IgD-negative memory B cell (primary cell): ENCODE data around the gene SMARCC1. TPM values are rescaled to one million over a fixed set of nuclear protein-coding genes. Genes with fewer than 3 reads are reported as not detected.
"Not testable (repeated sequence)": the region's sequence is repeated elsewhere in the genome, so short reads cannot be mapped to it uniquely, and the experiment has no call there.

Experiments
- H3K27ac Mint-ChIP-seq, 3 donors: one replicate each; pipeline ENCODE4 v1.8.0; 2020 to 2022; ENCODE audit warnings: mild to moderate bottlenecking in 3 of 3, mixed read lengths in 3 of 3, moderate library complexity in 1 of 3
- H3K27me3 Mint-ChIP-seq: one replicate; pipeline ENCODE4 v1.8.0; 2021; ENCODE audit warnings: mixed read lengths
- H3K36me3 Mint-ChIP-seq: one replicate; pipeline ENCODE4 v1.8.0; 2020; ENCODE audit warnings: mild to moderate bottlenecking, mixed read lengths
- H3K4me1 Mint-ChIP-seq, 3 donors: one replicate each; pipeline ENCODE4 v1.8.0; 2020 to 2022; ENCODE audit warnings: mixed read lengths in 3 of 3, mild to moderate bottlenecking in 1 of 3
- H3K4me3 Mint-ChIP-seq, 4 donors: one replicate each; pipeline ENCODE4 v1.8.0; 2020 to 2022; ENCODE audit warnings: mild to moderate bottlenecking in 4 of 4, mixed read lengths in 4 of 4, moderate library complexity in 3 of 4
- H3K9me3 Mint-ChIP-seq, 3 donors: one replicate each; pipeline ENCODE4 v1.8.0; 2020 to 2021; ENCODE audit warnings: mixed read lengths in 3 of 3, mild to moderate bottlenecking in 1 of 3
- polyA plus RNA-seq: library from polyadenylated mRNA; unstranded; fragments of 300-500 nt; fragmentation: Illumina TruSeq; gene quantifications from one replicate; pipeline ENCODE4 v1.2.3, GENCODE V29; 2021

Gene SMARCC1
- polyA plus RNA-seq, 1 donor from 2014 or later: 106 TPM

DNA sequence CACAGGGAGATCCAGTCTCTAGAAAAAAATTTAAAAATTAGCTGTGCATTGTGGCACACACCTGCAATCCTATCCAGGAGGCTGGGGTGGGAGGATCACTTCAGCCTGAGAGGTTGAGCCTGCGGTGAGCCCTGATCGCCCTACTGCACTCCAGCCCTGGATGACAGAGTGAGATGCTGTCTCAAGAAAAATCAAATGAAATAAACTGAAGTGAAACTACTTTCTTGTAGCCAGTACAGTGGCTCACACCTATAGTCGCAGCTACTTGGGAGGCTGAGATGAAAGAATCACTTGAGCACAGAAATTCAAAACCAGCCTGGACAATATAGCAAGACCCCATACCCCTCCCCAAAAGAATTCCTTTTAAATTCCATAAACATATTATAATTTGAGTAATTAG lies 35.4 kb downstream of the SMARCC1 start:
- Mint-ChIP-seq H3K4me1 (peaks cover 19 to 31% (median 26%) of the 10 kb centered on the region in 3 donors), H3K9me3 (no peaks in the 10 kb centered on the region), H3K27ac (peak overlapping the region in 1 of 3 donors; percentile 67), H3K27me3 (no peaks in the 10 kb centered on the region), H3K4me3 (peak overlapping the region in 2 of 4 donors; percentile 45 to 65), H3K36me3 (peaks cover 13% of the 10 kb centered on the region)

DNA sequence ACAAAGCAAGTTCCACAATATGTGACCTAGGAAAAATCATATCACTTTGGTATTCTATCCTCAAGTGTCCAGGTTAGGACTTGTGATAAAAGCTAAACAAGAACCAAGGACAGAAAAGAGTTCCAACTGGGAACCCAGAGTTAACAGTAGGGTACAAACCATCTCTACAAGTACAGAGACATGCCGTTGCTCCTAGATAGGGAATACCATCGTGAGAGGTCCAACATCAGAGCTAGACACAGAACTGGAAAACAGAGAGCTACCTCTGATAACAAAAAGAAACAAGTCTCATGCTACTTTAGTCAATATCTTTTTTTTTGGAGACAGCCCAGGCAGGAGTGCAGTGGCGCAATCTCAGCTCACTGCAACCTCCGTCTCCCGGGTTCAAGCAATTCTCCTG lies 37.8 kb downstream of the SMARCC1 start:
- Mint-ChIP-seq H3K4me1 (peaks cover 23 to 31% (median 24%) of the 10 kb centered on the region in 3 donors), H3K4me3 (no peak overlapping the region), H3K27me3 (no peaks in the 10 kb centered on the region), H3K9me3 (no peaks in the 10 kb centered on the region), H3K36me3 (peaks cover 10% of the 10 kb centered on the region), H3K27ac (peak overlapping the region in 1 of 3 donors; percentile 69)

DNA sequence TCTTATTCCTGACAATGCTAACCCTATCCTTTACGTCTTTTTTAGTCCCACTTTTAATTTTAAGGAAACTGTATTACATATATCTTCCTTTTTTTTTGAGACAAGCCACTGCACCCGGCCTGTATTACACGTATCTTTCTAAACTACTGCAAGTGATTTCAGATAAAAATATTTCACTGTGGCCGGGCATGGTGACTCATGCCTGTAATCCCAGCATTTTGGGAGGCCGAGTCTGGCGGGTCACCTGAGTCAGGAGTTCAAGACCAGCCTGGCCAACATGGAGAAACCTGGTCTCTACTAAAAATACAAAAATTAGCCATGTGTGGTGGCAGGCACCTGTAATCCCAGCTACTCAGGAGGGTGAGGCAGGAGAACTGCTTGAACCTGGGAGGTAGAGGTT lies 38.3 kb downstream of the SMARCC1 start:
- Mint-ChIP-seq H3K4me3 (peak overlapping the region in 1 of 4 donors; percentile 68), H3K4me1 (peaks cover 19 to 30% (median 27%) of the 10 kb centered on the region in 3 donors), H3K27ac (peak overlapping the region in 2 of 3 donors; percentile 21 to 69)
- not testable (repeated sequence) for H3K9me3 Mint-ChIP-seq, H3K36me3 Mint-ChIP-seq, H3K27me3 Mint-ChIP-seq

DNA sequence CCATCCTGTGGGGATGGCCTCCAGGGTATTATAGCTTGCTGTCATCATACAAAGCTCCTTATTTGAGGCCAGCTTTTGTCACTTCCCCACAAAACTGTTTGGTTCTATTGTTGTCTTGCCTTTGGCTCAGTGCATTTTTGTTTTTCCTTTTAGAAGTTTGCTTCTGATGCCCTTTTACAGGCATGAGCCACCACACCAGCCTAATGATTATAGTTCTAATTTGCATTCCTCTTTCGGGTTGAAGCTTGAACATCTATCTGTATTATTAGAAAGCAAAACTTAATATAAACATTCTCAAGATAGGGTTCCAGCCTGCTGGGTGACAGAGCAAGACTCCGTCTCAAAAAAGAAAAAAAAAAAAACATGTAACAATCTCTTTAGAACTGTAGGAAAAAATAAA lies 39.8 kb downstream of the SMARCC1 start:
- Mint-ChIP-seq H3K36me3 (peaks cover 9% of the 10 kb centered on the region), H3K27me3 (no peaks in the 10 kb centered on the region), H3K4me3 (peak overlapping the region in 2 of 4 donors; percentile 73 to 74), H3K27ac (peak overlapping the region; percentile 21 to 84 (median 33)), H3K9me3 (no peaks in the 10 kb centered on the region), H3K4me1 (peaks cover 19 to 30% (median 27%) of the 10 kb centered on the region in 3 donors)

DNA sequence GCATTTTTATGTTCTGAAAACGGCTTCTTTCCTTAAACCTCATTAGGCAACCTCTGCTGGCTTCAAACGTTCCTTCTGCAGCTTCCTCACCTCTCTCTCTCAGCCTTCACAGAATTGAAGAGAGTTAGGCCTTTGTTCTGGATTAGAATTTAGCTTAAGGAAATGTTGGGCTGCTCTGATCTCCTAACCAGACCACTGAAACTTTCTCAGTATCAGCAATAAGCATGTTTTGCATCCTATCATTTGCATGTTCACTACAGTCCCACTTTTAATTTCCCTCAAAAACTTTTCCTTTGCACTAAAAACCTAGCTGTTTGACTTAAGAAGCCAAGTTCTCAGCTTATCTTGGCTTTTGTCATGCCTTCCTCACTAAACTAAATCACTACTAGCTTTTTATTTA lies 49.5 kb downstream of the SMARCC1 start:
- H3K4me3 Mint-ChIP-seq: peak overlapping the region in 1 of 4 donors; percentile 51
- no peaks in the 10 kb centered on the region for H3K27me3 Mint-ChIP-seq
- peak overlapping the region in 1 of 3 donors; percentile 86 for H3K27ac Mint-ChIP-seq
- peaks cover 3% of the 10 kb centered on the region for H3K36me3 Mint-ChIP-seq
- peaks cover 12 to 14% (median 12%) of the 10 kb centered on the region in 3 donors for H3K4me1 Mint-ChIP-seq
- no peaks in the 10 kb centered on the region for H3K9me3 Mint-ChIP-seq

DNA sequence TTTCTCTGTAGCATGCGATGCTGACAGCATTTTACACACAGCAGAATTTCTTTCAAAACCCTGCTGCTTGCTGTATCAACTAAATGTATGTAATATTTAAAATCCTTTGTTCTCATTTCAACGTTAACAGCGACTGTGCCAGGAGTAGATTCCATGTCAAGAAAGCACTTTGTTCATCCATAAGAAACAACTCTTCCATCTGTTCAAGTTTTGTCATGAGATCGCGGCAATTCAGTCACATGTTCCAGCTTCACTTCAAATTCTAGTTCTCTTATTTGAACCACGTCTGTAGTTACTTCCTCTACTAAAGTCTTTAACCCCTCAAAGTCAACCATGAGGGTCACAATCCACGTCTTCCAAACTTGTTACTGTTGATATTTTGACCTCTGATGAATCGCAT lies 50.6 kb downstream of the SMARCC1 start:
- H3K27ac Mint-ChIP-seq: no peak overlapping the region
- no peaks in the 10 kb centered on the region for H3K9me3 Mint-ChIP-seq
- no peaks in the 10 kb centered on the region for H3K27me3 Mint-ChIP-seq
- no peak overlapping the region for H3K4me3 Mint-ChIP-seq
- H3K36me3 Mint-ChIP-seq: peaks cover 3% of the 10 kb centered on the region
- H3K4me1 Mint-ChIP-seq: peaks cover 12 to 13% (median 12%) of the 10 kb centered on the region in 3 donors

DNA sequence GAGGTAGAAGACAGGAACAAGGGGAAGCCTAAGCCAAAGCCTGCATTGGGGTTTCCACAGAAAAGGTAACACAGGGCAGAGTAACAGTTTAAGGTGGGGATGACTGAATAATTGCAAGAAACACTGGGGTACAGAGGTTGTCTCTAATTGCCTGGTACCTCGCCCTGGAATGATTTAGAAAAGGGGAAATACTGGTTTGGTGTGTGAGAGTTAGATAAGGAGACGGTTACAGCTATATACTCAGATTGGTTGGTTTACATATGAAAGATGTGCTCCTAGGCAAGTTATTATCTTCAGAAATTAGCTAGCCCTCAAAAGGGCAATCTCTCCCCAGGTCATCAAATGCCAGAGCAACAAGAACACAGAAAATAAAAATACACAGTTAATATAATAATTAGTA lies 58.8 kb downstream of the SMARCC1 start:
- Mint-ChIP-seq H3K4me3 (no peak overlapping the region), H3K27ac (no peak overlapping the region), H3K27me3 (no peaks in the 10 kb centered on the region), H3K9me3 (no peaks in the 10 kb centered on the region), H3K4me1 (peaks cover 0 to 1% (median 1%) of the 10 kb centered on the region in 3 donors), H3K36me3 (no peaks in the 10 kb centered on the region)

DNA sequence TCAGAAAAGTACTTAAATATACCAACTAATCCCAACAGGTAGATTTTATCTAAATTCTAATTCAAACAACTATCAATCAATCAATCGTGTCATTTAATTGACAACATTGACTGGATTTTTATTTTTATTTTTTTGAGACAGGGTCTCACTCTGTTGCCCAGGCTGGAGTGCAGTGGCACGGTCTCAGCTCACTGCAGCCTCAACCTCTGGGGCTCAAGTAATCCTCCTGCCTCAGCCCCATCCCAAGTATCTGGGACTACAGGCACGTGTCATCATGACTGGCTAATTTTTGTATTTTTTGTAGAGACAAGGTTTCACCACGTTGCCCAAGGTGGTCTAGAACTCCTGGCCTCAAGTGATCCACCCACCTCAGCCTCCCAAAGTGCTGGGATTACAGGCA lies 64.2 kb downstream of the SMARCC1 start:
- H3K36me3 Mint-ChIP-seq, H3K9me3 Mint-ChIP-seq, H3K4me3 Mint-ChIP-seq, H3K4me1 Mint-ChIP-seq, H3K27me3 Mint-ChIP-seq: not testable (repeated sequence)
- H3K27ac Mint-ChIP-seq: peak overlapping the region in 1 of 3 donors; percentile 41

DNA sequence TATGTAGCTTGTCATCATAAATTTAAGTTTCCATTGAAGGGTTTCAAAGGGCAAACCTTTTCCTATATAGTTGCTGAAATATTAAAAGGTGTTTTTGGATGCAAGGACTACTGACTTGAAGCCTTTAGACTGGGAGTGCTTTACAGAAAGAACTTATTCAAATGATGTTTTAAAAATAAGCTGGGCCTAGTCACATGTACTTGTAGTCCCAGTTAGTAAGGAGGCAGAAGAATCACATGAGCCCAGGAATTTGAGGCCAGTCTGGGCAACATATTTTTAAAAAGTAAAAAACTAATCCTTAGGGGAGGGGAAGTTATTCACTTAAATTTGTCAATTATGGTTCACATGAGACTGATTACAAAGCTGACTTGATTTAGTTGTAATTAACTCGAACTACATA lies 65.0 kb downstream of the SMARCC1 start:
- peaks cover 0 to 9% (median 6%) of the 10 kb centered on the region in 3 donors for H3K4me1 Mint-ChIP-seq
- no peaks in the 10 kb centered on the region for H3K9me3 Mint-ChIP-seq
- peak overlapping the region in 1 of 3 donors; percentile 63 for H3K27ac Mint-ChIP-seq
- H3K36me3 Mint-ChIP-seq: peaks cover 6% of the 10 kb centered on the region
- H3K4me3 Mint-ChIP-seq: no peak overlapping the region
- no peaks in the 10 kb centered on the region for H3K27me3 Mint-ChIP-seq

DNA sequence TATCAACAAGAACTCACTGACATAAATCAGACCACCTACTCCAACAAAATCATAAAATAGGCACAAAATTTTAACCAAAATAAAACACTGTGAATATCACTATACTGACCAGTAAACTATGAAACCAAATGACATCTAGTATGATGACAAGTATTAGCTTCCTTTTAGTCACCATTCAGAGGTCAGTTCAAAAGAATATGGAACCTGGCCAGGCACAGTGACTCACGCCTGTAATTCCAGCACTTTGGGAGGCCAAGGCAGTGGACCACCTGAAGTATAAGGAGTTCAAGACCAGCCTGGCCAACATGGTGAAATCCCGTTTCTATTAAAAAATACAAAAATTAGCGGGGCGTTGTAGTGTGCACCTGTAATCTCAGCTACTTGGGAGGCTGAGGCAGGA lies 65.8 kb downstream of the SMARCC1 start:
- H3K27ac Mint-ChIP-seq: peak overlapping the region in 1 of 3 donors; percentile 2
- no peaks in the 10 kb centered on the region for H3K9me3 Mint-ChIP-seq
- H3K27me3 Mint-ChIP-seq: no peaks in the 10 kb centered on the region
- no peak overlapping the region for H3K4me3 Mint-ChIP-seq
- H3K4me1 Mint-ChIP-seq: peaks cover 0 to 7% (median 6%) of the 10 kb centered on the region in 3 donors
- peaks cover 6% of the 10 kb centered on the region for H3K36me3 Mint-ChIP-seq

DNA sequence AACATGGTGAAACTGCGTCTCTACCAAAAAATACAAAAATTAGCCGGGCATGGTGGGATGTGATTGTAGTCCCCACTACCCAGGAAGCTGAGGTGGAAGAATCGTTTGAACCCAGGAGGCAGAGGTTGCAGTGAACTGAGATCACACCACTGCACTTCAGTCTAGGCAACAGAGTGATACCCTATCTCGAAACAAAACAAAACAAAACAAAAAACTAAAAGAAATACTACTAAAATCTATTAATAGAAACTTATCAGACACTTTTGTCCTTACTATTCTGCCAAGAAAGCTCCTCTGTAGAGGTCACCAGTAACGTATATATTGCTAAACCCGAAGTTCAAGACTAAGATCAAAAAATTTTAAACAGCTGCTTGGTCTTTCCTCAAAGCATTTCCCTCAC lies 67.1 kb downstream of the SMARCC1 start:
- H3K27ac Mint-ChIP-seq: no peak overlapping the region
- peaks cover 6% of the 10 kb centered on the region for H3K36me3 Mint-ChIP-seq
- no peaks in the 10 kb centered on the region for H3K27me3 Mint-ChIP-seq
- no peak overlapping the region for H3K4me3 Mint-ChIP-seq
- H3K4me1 Mint-ChIP-seq: peaks cover 0 to 7% (median 6%) of the 10 kb centered on the region in 3 donors
- H3K9me3 Mint-ChIP-seq: no peaks in the 10 kb centered on the region

DNA sequence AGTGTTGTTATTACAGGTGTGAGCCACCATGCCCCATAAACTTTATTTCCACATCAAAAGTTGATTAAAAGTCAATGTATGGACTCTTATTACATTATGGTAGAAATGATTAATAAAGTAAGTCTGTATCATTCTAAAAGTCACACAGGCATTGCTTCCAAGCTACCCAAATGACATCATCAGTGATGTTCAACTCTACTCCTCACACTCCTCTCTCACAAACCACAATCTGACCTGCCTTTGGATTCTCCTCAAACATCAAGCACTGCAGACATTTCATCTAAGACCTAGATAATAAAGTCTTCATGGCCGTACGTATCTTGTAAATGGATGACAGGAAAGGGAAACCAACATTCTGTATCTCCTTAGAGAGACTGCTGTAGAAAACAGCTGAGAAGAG lies 68.0 kb downstream of the SMARCC1 start:
- Mint-ChIP-seq H3K27ac (peak overlapping the region in 1 of 3 donors; percentile 14), H3K36me3 (peaks cover 6% of the 10 kb centered on the region), H3K4me1 (peaks cover 0 to 8% (median 6%) of the 10 kb centered on the region in 3 donors), H3K9me3 (no peaks in the 10 kb centered on the region), H3K27me3 (no peaks in the 10 kb centered on the region), H3K4me3 (no peak overlapping the region)

DNA sequence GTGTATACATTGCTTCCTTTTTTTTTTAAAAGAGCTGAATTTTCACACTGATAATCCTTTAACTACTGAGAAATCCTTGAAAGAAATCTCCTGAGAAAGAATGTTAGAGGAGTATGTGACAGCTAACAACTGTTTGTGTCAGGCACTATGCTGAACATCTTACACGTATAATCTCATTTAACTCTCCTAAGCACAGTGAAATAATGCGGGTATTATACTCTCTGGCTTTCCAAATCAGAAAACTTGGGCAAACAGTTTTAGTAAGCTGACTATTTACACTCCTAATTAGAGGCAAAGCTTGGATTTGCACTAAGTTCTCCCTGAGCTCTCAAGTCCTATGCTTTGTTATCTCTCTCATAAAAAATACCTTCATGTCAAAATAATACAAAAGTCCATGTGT lies 69.3 kb downstream of the SMARCC1 start:
- Mint-ChIP-seq H3K27ac (peak overlapping the region in 1 of 3 donors; percentile 3), H3K27me3 (no peaks in the 10 kb centered on the region), H3K36me3 (peaks cover 6% of the 10 kb centered on the region), H3K4me3 (no peak overlapping the region), H3K9me3 (no peaks in the 10 kb centered on the region), H3K4me1 (peaks cover 0 to 8% (median 6%) of the 10 kb centered on the region in 3 donors)

DNA sequence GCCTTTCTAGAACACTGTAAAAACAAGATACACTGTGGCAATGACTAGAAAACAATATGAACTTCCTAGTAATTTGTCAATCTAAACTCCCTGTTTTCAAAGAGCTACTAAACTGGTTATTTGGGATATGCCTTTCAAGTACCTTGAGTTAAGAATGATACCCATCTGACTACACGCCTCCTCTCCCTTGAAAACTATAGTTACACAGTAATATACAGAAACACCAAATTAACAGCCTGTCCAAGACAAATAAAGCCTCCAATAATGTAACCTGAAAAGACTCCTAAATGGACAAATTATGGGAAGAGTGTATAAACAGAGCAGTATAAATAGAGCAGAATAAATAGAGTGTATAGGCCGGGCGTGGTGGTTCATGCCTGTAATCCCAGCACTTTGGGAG lies 70.1 kb downstream of the SMARCC1 start:
- Mint-ChIP-seq H3K27ac (peak overlapping the region in 1 of 3 donors; percentile 6), H3K9me3 (no peaks in the 10 kb centered on the region), H3K4me1 (peaks cover 0 to 6% (median 5%) of the 10 kb centered on the region in 3 donors), H3K36me3 (peaks cover 4% of the 10 kb centered on the region), H3K4me3 (no peak overlapping the region), H3K27me3 (no peaks in the 10 kb centered on the region)

DNA sequence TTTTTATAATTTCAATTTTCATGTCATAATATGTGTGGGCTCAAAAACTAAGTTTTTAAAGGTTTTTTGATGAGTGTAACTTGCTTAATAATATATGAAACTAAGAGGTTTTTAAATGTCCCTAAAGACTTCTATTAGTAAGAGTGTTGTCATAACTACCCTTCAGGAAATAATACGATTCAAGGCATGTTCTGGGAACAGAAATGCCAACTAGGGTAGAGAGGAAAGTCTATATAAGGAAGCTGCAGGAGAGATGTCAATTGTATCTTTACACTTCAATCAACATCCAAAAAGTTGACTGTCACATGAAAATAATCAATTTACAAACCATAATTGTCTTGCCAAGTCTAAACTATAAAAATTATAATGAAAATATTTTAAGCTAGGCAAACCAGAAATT lies 76.3 kb downstream of the SMARCC1 start:
- no peaks in the 10 kb centered on the region for H3K27me3 Mint-ChIP-seq
- H3K4me3 Mint-ChIP-seq: no peak overlapping the region

DNA sequence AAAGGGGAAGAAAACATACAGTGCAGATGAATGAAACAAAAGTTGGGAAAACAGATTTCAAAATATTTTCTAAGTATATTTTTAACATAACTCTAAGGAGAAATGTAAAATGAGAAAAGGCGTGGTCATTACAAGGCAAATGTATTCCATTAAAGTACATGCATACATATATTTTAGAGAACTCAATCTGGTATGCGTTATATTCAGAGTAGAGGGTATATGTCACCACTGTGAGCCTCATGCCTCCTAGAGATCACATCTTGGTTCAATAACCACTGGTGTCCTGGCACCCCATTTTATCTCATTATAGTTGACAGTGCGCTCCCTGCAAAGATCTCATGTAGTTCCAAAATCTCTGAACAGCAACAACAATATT lies 77.5 kb downstream of the SMARCC1 start:
- Mint-ChIP-seq H3K27me3 (no peaks in the 10 kb centered on the region), H3K36me3 (peaks cover 1% of the 10 kb centered on the region), H3K9me3 (no peaks in the 10 kb centered on the region), H3K27ac (no peak overlapping the region), H3K4me3 (no peak overlapping the region), H3K4me1 (peaks cover 0 to 3% (median 1%) of the 10 kb centered on the region in 3 donors)

More for the DNA sequence above, 76.3 kb downstream of the SMARCC1 start:
- H3K4me1 Mint-ChIP-seq: peaks cover 0 to 3% (median 2%) of the 10 kb centered on the region in 3 donors
- no peaks in the 10 kb centered on the region for H3K9me3 Mint-ChIP-seq
- H3K27ac Mint-ChIP-seq: no peak overlapping the region
- peaks cover 1% of the 10 kb centered on the region for H3K36me3 Mint-ChIP-seq
